ENCODE measurements around the gene DPH2.

The DPH2 gene

DNA sequence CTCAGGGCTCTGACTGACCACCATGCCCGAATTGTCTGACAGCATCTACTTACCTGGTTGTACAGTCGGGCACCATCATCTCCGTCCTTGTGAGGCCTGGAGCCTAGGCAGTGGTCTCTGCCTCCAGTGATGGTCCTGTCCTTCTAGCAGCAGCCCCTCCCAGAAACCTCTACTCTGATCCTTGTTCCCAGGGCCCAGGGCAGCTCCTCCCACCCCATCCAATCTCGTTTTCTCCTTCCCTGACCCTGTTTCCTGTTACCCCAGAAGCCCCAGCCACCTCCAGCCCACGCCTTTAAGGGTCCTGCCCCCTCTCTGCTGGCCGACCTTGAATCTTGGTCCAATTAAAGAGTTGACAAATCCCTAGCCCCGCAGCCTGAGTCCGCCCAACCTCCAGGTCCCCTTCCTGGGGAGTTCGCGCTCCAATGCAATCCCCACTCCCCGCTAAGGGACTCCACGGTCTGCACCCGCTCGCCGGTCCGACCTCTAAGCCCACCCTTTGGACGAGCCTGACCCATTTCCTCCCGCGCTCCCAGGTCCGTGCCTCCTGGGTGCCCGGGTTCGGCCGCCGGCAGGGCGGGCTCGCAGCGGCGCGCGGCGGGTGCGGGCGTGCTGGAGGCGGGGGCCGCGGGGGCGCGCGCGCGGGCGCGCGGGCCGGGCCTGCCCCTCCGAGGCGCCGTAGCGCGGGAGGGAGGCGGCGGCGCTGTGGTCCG is 8.9 kb downstream of the DPH2 start, which contains the start of gene B4GALT2:
Gene B4GALT2, plus strand, starts transcription at position 660 of the 710 bp plus-strand sequence. CDS start 1,951 bp downstream, outside the sequence.
- H3K36me3 ChIP-seq (ENCODE audit: insufficient read depth, low read length), result peaks cover 36% of the 10 kb centered on the region
- H3K27me3 ChIP-seq (ENCODE audit: insufficient read depth, low read length), result no peaks in the 10 kb centered on the region
- 4% methylated on average over 54 of the region's 54 CpGs for WGBS
- peak within 1 kb of the TSS; percentile 82 for H3K9ac ChIP-seq (ENCODE audit: low read depth, low read length)
- no peak within 1 kb of the TSS for H3K27ac ChIP-seq (ENCODE audit: low read depth, low read length)
- H3K4me1 ChIP-seq (ENCODE audit: insufficient read depth, low read length), result peaks cover 19% of the 10 kb centered on the region; the same call in 1 of the 2 replicates
- no peaks in the 10 kb centered on the region for H3K9me3 ChIP-seq (ENCODE audit: insufficient read depth, low read depth, low read length)
- peak within 1 kb of the TSS; percentile 88 for H3K4me3 ChIP-seq (ENCODE audit: low read length)

DNA sequence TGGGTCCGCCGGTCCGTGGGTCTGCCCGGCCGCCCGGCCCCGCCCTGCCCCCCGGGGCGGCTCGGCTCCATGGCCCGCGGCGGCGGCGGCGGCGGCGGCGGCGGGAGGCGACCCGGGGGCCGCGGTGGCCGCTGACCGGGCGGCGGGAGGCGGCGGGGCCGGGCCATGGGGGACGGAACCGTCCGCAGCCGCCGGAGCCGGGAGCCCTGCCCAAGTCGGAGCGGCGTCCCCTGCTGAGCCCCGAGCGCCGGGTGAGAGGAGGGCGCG is 9.4 kb downstream of the DPH2 start:
- Histone ChIP-seq H3K9me3 (ENCODE audit: insufficient read depth, low read depth, low read length) (no peaks in the 10 kb centered on the region), H3K4me1 (ENCODE audit: insufficient read depth, low read length) (peaks cover 16% of the 10 kb centered on the region; the same call in 1 of the 2 replicates), H3K27ac (ENCODE audit: low read depth, low read length) (no peak overlapping the region), H3K9ac (ENCODE audit: low read depth, low read length) (peak overlapping the region; percentile 77), H3K27me3 (ENCODE audit: insufficient read depth, low read length) (no peaks in the 10 kb centered on the region), H3K4me3 (ENCODE audit: low read length) (peak overlapping the region; percentile 88), H3K36me3 (ENCODE audit: insufficient read depth, low read length) (peaks cover 39% of the 10 kb centered on the region)
- WGBS, result under 1% methylated on average over 45 of the region's 45 CpGs

DNA sequence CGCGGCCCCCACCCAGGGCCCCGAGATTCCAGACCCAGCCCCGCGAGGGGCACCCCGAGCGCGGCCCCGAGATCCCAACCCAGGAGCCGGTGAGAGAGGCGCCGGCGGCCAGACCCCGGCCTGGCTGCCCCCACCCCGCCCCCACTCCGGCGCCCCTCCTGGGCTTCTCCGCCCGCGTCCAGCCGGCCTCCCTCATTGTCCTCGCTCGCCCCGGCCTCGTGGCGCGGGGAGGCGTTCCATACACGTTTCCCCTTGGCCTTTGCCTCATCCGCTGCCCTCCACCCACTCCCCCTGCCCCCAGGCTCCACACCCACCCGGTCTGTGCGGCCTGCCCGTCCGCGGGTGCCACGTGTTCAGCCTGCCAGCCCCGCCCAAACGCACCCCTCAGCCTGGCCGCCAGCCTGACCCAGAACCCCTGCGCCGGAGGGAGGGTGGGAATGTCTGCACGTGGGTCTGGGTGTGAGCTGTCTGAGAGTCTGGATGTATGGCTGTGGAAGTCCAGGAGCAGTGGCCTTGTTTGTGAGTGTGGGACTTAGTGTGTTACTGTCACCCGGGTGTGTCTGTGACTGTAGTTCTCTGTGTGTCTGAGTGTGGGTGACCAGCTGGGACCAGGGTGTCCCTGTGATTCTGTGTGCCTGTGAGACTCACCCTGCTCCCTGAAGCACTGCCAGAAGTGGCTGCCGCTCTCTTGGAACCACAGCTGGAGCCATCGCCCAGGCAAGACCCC is 9.9 kb downstream of the DPH2 start:
- 4% methylated on average over 45 of the region's 45 CpGs for WGBS
- H3K9me3 ChIP-seq (ENCODE audit: insufficient read depth, low read depth, low read length), result no peaks in the 10 kb centered on the region
- peak overlapping the region; percentile 77 for H3K9ac ChIP-seq (ENCODE audit: low read depth, low read length)
- no peaks in the 10 kb centered on the region for H3K27me3 ChIP-seq (ENCODE audit: insufficient read depth, low read length)
- H3K4me3 ChIP-seq (ENCODE audit: low read length), result peak overlapping the region; percentile 88
- peaks cover 16% of the 10 kb centered on the region; the same call in 1 of the 2 replicates for H3K4me1 ChIP-seq (ENCODE audit: insufficient read depth, low read length)
- no peak overlapping the region for H3K27ac ChIP-seq (ENCODE audit: low read depth, low read length)
- H3K36me3 ChIP-seq (ENCODE audit: insufficient read depth, low read length), result peaks cover 44% of the 10 kb centered on the region

DNA sequence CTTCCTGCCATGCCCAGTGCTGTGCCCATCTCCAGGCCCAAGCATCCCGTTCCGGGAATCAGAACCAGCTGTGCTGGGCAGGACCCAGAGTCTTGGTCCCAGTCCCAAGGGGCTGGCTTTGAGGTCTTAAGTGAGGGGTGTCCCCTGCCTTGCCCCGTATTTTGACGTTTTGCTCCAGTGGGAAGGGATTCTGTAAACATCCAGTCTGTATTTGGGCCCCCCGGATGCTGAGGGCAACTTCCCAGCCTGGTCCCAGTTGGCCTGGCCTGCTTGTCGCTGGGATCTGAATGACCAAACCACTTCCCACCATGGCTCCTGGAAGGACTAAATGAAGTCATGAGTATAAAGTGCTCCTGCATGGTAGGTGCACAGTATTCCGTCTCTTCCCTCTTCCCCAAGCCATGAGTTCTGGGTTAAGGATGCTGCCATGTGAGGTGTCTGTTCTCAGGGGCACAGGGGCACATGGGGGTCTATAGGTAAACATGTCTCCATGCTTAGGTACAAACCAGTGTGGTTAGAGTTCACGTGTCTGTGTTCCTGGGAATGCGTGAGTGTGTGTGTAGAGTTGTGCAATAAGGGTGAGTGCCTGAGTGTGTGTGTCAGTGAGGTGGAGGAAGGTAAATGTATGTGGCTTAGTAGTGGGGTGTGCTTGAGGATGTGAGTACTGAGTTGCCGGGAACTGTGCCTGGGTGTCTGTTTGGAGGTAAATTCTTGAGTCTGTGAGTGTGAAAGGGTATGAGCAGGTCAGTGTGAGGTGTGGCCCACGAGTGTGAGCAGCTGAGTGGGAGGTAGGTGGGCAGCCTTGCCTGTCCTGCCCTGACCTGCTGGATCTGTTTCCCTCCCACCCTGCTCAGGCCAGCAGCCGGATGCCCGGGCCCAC is 10.7 kb downstream of the DPH2 start:
- H3K4me1 ChIP-seq (ENCODE audit: insufficient read depth, low read length), result peaks cover 16% of the 10 kb centered on the region; the same call in 1 of the 2 replicates
- H3K27me3 ChIP-seq (ENCODE audit: insufficient read depth, low read length), result no peaks in the 10 kb centered on the region
- H3K9ac ChIP-seq (ENCODE audit: low read depth, low read length), result peak overlapping the region; percentile 77
- peaks cover 51% of the 10 kb centered on the region for H3K36me3 ChIP-seq (ENCODE audit: insufficient read depth, low read length)
- 85% methylated on average over 13 of the region's 13 CpGs for WGBS
- H3K4me3 ChIP-seq (ENCODE audit: low read length), result peak overlapping the region; percentile 88
- H3K9me3 ChIP-seq (ENCODE audit: insufficient read depth, low read depth, low read length), result no peaks in the 10 kb centered on the region
- no peak overlapping the region for H3K27ac ChIP-seq (ENCODE audit: low read depth, low read length)

DNA sequence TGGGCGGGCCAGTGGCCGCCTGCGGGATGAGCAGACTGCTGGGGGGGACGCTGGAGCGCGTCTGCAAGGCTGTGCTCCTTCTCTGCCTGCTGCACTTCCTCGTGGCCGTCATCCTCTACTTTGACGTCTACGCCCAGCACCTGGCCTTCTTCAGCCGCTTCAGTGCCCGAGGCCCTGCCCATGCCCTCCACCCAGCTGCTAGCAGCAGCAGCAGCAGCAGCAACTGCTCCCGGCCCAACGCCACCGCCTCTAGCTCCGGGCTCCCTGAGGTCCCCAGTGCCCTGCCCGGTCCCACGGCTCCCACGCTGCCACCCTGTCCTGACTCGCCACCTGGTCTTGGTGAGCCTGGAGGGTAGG is 11.3 kb downstream of the DPH2 start:
- Histone ChIP-seq H3K9ac (ENCODE audit: low read depth, low read length) (no peak overlapping the region), H3K27ac (ENCODE audit: low read depth, low read length) (no peak overlapping the region), H3K36me3 (ENCODE audit: insufficient read depth, low read length) (peaks cover 56% of the 10 kb centered on the region), H3K4me1 (ENCODE audit: insufficient read depth, low read length) (peaks cover 12% of the 10 kb centered on the region; the same call in 1 of the 2 replicates), H3K27me3 (ENCODE audit: insufficient read depth, low read length) (no peaks in the 10 kb centered on the region), H3K9me3 (ENCODE audit: insufficient read depth, low read depth, low read length) (no peaks in the 10 kb centered on the region), H3K4me3 (ENCODE audit: low read length) (no peak overlapping the region)
- WGBS, result 92% methylated on average over 20 of the region's 20 CpGs

DNA sequence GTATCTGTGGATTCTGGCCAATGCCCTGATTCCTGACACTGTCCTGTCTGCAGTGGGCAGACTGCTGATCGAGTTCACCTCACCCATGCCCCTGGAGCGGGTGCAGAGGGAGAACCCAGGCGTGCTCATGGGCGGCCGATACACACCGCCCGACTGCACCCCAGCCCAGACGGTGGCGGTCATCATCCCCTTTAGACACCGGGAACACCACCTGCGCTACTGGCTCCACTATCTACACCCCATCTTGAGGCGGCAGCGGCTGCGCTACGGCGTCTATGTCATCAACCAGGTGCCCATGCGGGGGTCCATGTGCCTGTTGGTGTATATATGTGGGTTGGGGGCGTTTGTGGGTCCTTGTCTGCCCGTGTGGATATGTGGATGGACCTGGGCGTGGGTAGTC is 11.8 kb downstream of the DPH2 start:
- H3K27ac ChIP-seq (ENCODE audit: low read depth, low read length), result no peak overlapping the region
- no peaks in the 10 kb centered on the region for H3K27me3 ChIP-seq (ENCODE audit: insufficient read depth, low read length)
- no peak overlapping the region for H3K4me3 ChIP-seq (ENCODE audit: low read length)
- H3K9ac ChIP-seq (ENCODE audit: low read depth, low read length), result no peak overlapping the region
- no peaks in the 10 kb centered on the region for H3K9me3 ChIP-seq (ENCODE audit: insufficient read depth, low read depth, low read length)
- 97% methylated on average over 20 of the region's 20 CpGs for WGBS
- peaks cover 12% of the 10 kb centered on the region; the same call in 1 of the 2 replicates for H3K4me1 ChIP-seq (ENCODE audit: insufficient read depth, low read length)
- peaks cover 54% of the 10 kb centered on the region for H3K36me3 ChIP-seq (ENCODE audit: insufficient read depth, low read length)

DNA sequence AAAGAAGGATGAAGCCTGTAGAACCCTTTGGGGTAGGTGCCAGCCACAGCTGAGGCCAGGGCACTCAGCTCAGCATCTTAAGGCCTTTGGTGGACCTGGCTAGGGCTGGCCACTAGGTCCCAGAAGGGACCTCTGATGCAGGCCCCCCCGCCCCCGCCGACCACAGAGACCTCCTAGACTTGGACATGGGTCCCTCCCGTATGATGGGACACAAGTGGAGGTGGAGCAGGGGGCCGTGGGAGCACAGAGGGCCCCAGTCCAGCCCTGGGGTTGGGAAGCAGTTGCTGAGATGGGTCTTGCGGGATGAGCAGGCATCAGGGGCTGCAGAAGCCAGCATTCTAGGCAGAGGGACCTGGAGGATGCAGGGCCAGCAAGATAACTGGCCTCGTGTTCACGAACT is 12.4 kb downstream of the DPH2 start:
- Histone ChIP-seq H3K4me3 (ENCODE audit: low read length) (no peak overlapping the region), H3K27ac (ENCODE audit: low read depth, low read length) (no peak overlapping the region), H3K4me1 (ENCODE audit: insufficient read depth, low read length) (peaks cover 12% of the 10 kb centered on the region; the same call in 1 of the 2 replicates), H3K9ac (ENCODE audit: low read depth, low read length) (no peak overlapping the region), H3K36me3 (ENCODE audit: insufficient read depth, low read length) (peaks cover 53% of the 10 kb centered on the region), H3K9me3 (ENCODE audit: insufficient read depth, low read depth, low read length) (no peaks in the 10 kb centered on the region), H3K27me3 (ENCODE audit: insufficient read depth, low read length) (no peaks in the 10 kb centered on the region)
- 93% methylated on average over 8 of the region's 8 CpGs for whole genome bisulfite sequencing

DNA sequence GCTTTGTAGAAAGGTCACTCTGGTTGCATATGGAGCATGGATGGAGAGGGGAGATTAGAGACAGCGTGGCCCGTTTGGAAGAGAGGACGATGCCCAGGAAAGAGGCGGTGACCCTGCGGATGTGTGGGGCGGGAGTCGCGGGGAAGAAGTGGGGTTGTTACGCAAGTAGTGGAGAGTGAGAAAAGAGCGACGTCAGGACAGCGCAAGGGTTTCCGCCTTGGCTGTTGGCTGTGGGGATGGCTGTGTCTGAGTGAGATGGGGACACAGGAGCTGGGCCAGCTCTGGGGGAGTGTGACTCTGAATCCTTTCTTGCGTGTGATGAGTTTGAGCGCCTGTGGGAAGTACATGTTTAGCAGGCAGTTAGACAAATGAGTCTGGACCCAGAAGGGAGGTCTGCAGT is 13.0 kb downstream of the DPH2 start:
- no peaks in the 10 kb centered on the region for H3K27me3 ChIP-seq (ENCODE audit: insufficient read depth, low read length)
- peaks cover 12% of the 10 kb centered on the region; the same call in 1 of the 2 replicates for H3K4me1 ChIP-seq (ENCODE audit: insufficient read depth, low read length)
- H3K9me3 ChIP-seq (ENCODE audit: insufficient read depth, low read depth, low read length), result no peaks in the 10 kb centered on the region
- no peak overlapping the region for H3K27ac ChIP-seq (ENCODE audit: low read depth, low read length)
- H3K9ac ChIP-seq (ENCODE audit: low read depth, low read length), result no peak overlapping the region
- WGBS, result 92% methylated on average over 15 of the region's 15 CpGs
- no peak overlapping the region for H3K4me3 ChIP-seq (ENCODE audit: low read length)
- peaks cover 49% of the 10 kb centered on the region for H3K36me3 ChIP-seq (ENCODE audit: insufficient read depth, low read length)

DNA sequence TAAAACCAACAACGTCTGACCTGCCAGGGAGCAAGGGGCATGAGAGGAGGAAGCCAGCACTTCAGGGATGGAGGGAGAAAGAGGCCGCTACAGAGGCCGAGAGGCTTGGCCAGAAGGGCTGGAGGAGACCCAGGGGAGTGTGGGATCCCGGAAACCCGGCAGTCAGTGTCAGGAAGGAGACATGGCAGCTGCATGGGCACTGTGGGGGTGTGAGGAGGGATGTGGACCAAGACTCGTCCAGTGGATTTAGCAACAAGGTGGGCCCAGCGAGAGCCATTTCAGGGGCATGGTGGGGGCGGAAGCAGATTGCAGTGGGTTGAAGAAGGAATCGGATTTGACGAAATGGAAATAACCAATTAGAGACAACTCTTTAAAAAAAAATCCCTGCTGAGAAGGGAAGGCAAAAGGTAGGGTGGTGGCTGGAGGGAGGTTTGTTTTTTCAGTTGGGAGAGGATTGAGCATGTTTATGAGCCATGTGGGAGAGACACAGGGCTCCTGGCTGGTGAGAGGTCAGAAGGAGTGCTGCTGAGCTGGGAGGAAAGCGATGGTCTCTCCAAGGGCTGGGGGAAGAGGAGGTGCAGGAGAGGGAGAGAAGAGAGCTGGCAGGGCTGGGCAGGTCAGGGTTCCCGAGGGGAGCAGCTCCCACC is 13.6 kb downstream of the DPH2 start:
- H3K9ac ChIP-seq (ENCODE audit: low read depth, low read length), result no peak overlapping the region
- H3K9me3 ChIP-seq (ENCODE audit: insufficient read depth, low read depth, low read length), result no peaks in the 10 kb centered on the region
- H3K27ac ChIP-seq (ENCODE audit: low read depth, low read length), result no peak overlapping the region
- H3K36me3 ChIP-seq (ENCODE audit: insufficient read depth, low read length), result peaks cover 44% of the 10 kb centered on the region
- no peak overlapping the region for H3K4me3 ChIP-seq (ENCODE audit: low read length)
- H3K4me1 ChIP-seq (ENCODE audit: insufficient read depth, low read length), result peaks cover 8% of the 10 kb centered on the region; the same call in 1 of the 2 replicates
- H3K27me3 ChIP-seq (ENCODE audit: insufficient read depth, low read length), result no peaks in the 10 kb centered on the region
- 88% methylated on average over 12 of the region's 12 CpGs for WGBS

DNA sequence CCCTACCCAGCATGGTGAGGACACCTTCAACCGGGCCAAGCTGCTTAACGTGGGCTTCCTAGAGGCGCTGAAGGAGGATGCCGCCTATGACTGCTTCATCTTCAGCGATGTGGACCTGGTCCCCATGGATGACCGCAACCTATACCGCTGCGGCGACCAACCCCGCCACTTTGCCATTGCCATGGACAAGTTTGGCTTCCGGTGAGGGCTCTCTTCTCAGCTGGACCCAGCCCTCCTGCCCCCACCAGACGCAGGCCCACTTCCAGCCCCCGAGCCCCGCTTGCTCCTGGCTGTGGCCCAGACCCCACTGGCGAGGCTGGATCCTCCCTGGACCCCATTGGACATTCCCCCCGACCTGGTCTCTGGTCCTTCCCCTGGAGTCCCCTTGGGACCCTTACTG is 15.0 kb downstream of the DPH2 start:
- Histone ChIP-seq H3K4me3 (ENCODE audit: low read length) (no peak overlapping the region), H3K9ac (ENCODE audit: low read depth, low read length) (no peak overlapping the region), H3K36me3 (ENCODE audit: insufficient read depth, low read length) (peaks cover 44% of the 10 kb centered on the region), H3K27ac (ENCODE audit: low read depth, low read length) (no peak overlapping the region), H3K9me3 (ENCODE audit: insufficient read depth, low read depth, low read length) (no peaks in the 10 kb centered on the region), H3K27me3 (ENCODE audit: insufficient read depth, low read length) (no peaks in the 10 kb centered on the region), H3K4me1 (ENCODE audit: insufficient read depth, low read length) (peaks cover 5% of the 10 kb centered on the region; the same call in 1 of the 2 replicates)
- WGBS, result 95% methylated on average over 16 of the region's 16 CpGs
